HepG2 (cell line): Measurements from ENCODE around the gene GDA. TPM values are rescaled to one million over a fixed set of nuclear protein-coding genes. Genes with fewer than 3 reads are reported as not detected.

Source experiments
- ATAC-seq: fragments of 200-7000 bp; cut with Tn5 transposase; 3 replicates; pipeline ENCODE4 v1.9.1; 2020; ENCODE audit warnings: mild to moderate bottlenecking, moderate library complexity
- BruUV-seq: library from RNA; stranded (reverse); fragments of 400-500 nt; replicated peaks from 2 replicates; lab custom pipeline; 2021; lab: Mats Ljungman, UMichigan
- CTCF ChIA-PET: fragments of 300-600 bp; formaldehyde crosslinking; extraction: SDS; loops from one replicate; lab custom pipeline; 2021; ENCODE audit warnings: low total read pairs, inconsistent platforms, low intra/inter-chr PET ratio; lab: Yijun Ruan, JAX
- POLR2A ChIA-PET: fragments of 350-600 bp; sonication (Branson Sonifier 250); formaldehyde crosslinking; loops from one replicate; lab custom pipeline; 2020; ENCODE audit warnings: antibody characterized with exemption, inconsistent platforms; lab: Yijun Ruan, JAX
- DNase-seq: peaks from one replicate; pipeline ENCODE4 v3.0.0-alpha.2; 2015; ENCODE audit warnings: low spot score
- FAIRE-seq: peaks from 3 replicates; lab custom pipeline; 2011; peaks lifted over from hg19 to GRCh38; lab: Jason Lieb, UNC
- H2AFZ ChIP-seq: one replicate; pipeline ENCODE4 v1.6.1; 2011; ENCODE audit warnings: low read length, inconsistent platforms
- H3K27ac ChIP-seq: fragments of 300-600 bp; 3 replicates; pipeline ENCODE4 v1.8.0; 2011; ENCODE audit warnings: mixed run types, mild to moderate bottlenecking, mixed read lengths, low read length, inconsistent platforms; ENCODE audit not compliant: insufficient read depth; ENCODE audit errors: extremely low read length
- H3K27me3 ChIP-seq, 2 experiments: fragments of 200-600 bp in 1 of 2; 2 replicates in 1 of 2; 3 replicates in 1 of 2; pipeline versions ENCODE4 v1.6.0 to v1.8.0; 2011; ENCODE audit warnings: low read length in 2 of 2, mild to moderate bottlenecking in 2 of 2, moderate library complexity in 2 of 2, inconsistent platforms in 1 of 2; ENCODE audit not compliant: insufficient read depth in 2 of 2, control insufficient read depth in 1 of 2
- H3K36me3 ChIP-seq, 2 experiments: fragments of 200-600 bp in 1 of 2; replicated peaks in 1 of 2; 2 replicates in 1 of 2; 3 replicates in 1 of 2; pipeline versions ENCODE4 v1.5.1 to v1.8.0; 2011; ENCODE audit warnings: low read length in 2 of 2, inconsistent platforms in 1 of 2; ENCODE audit not compliant: insufficient read depth in 2 of 2, control insufficient read depth in 1 of 2
- H3K4me1 ChIP-seq: 2 replicates; pipeline ENCODE4 v1.5.1; 2012; ENCODE audit warnings: low read length, inconsistent platforms; ENCODE audit not compliant: insufficient read depth
- H3K4me2 ChIP-seq: 2 replicates; pipeline ENCODE4 v1.6.0; 2011; ENCODE audit warnings: low read depth, low read length, inconsistent platforms
- H3K4me3 ChIP-seq, 3 experiments: fragments of 200-600 bp in 1 of 3; sonication (generic), shearing (Covaris generic) in 1 of 3; replicated peaks in 1 of 3; 2 replicates each; pipeline ENCODE4 v1.5.1; 2011 to 2016; ENCODE audit warnings: low read length in 3 of 3, inconsistent platforms in 2 of 3, low read depth in 2 of 3, mild to moderate bottlenecking in 2 of 3, control low read depth in 1 of 3, mixed read lengths in 1 of 3; ENCODE audit not compliant: insufficient read depth in 1 of 3
- H3K79me2 ChIP-seq: one replicate; pipeline ENCODE4 v1.6.1; 2011; ENCODE audit warnings: low read length, inconsistent platforms; ENCODE audit not compliant: insufficient read depth
- H3K9ac ChIP-seq: 2 replicates; pipeline ENCODE4 v1.6.0; 2011; ENCODE audit warnings: mild to moderate bottlenecking, low read depth, low read length, inconsistent platforms; ENCODE audit not compliant: insufficient read depth
- H3K9me3 ChIP-seq: 2 replicates; pipeline ENCODE4 v1.5.1; 2012; ENCODE audit warnings: mild to moderate bottlenecking, low read length
- H4K20me1 ChIP-seq: 2 replicates; pipeline ENCODE4 v1.6.0; 2011; ENCODE audit warnings: inconsistent platforms, mild to moderate bottlenecking, low read length, moderate library complexity; ENCODE audit not compliant: insufficient read depth
- ARNT ChIP-seq: fragments of 450-650 bp; IDR thresholded peaks from 2 replicates; pipeline ENCODE4 v1.6.1; 2017
- CSRNP1 ChIP-seq: sonication (generic); formaldehyde crosslinking; IDR thresholded peaks from 2 replicates; pipeline ENCODE4 v1.8.1; 2023; ENCODE audit warnings: mild to moderate bottlenecking, missing genetic modification reagents
- DNMT1 ChIP-seq: sonication (generic); formaldehyde crosslinking; IDR thresholded peaks from 2 replicates; pipeline ENCODE4 v1.5.1; 2020; ENCODE audit warnings: mild to moderate bottlenecking, missing genetic modification reagents
- NFAT5 ChIP-seq: sonication (generic); formaldehyde crosslinking; IDR thresholded peaks from 2 replicates; pipeline ENCODE4 v1.4.0; 2020; ENCODE audit warnings: missing genetic modification reagents
- RARG ChIP-seq: sonication (generic); formaldehyde crosslinking; IDR thresholded peaks from 2 replicates; pipeline ENCODE4 v1.4.0; 2020; ENCODE audit warnings: low read depth, mild to moderate bottlenecking, missing genetic modification reagents
- REST ChIP-seq, 2 experiments: IDR thresholded peaks; 2 replicates each; pipeline ENCODE4 v1.6.1; 2011 to 2012; ENCODE audit warnings: low read length in 2 of 2, borderline replicate concordance in 1 of 2, low read depth in 1 of 2, mild to moderate bottlenecking in 1 of 2, moderate library complexity in 1 of 2
- ZNF296 ChIP-seq: sonication (generic); formaldehyde crosslinking; conservative IDR thresholded peaks from 2 replicates; pipeline ENCODE4 v1.5.0; 2020; ENCODE audit warnings: mild to moderate bottlenecking, missing genetic modification reagents
- ZNF44 ChIP-seq: sonication (generic); formaldehyde crosslinking; IDR thresholded peaks from 2 replicates; pipeline ENCODE4 v1.5.1; 2020; ENCODE audit warnings: mild to moderate bottlenecking, missing genetic modification reagents
- ZNF547 ChIP-seq: sonication (generic); formaldehyde crosslinking; IDR thresholded peaks from 2 replicates; pipeline ENCODE4 v1.5.1; 2020; ENCODE audit warnings: mild to moderate bottlenecking, missing genetic modification reagents
- ZZZ3 ChIP-seq: sonication (generic); formaldehyde crosslinking; IDR thresholded peaks from 2 replicates; pipeline ENCODE4 v1.4.0; 2020; ENCODE audit warnings: missing genetic modification reagents, mild to moderate bottlenecking, borderline replicate concordance
- WGBS: methylation state at CpG from one replicate; pipeline ENCODE4 v1.1.6; 2017; ENCODE audit warnings: low lambda C conversion rate; 5-methylcytosine and 5-hydroxymethylcytosine counted together
- in situ Hi-C: cut with HindIII; loops from 2 replicates; pipeline ENCODE4 v1.10.0; 2017; ENCODE audit warnings: low pct_unique_long_range_greater_than_20kb; ENCODE audit not compliant: extremely low pct_ligation_motif_present
- intact Hi-C: fragments of 100-400 bp; cut with micrococcal nuclease; formaldehyde crosslinking; loops from one replicate; pipeline ENCODE4 v1.10.0; 2022; ENCODE audit not compliant: unreplicated experiment
- polyA plus RNA-seq, 8 experiments: library from polyadenylated mRNA; depleted of rRNA in 3 of 8; stranded (reverse) in 7 of 8; unstranded in 1 of 8; fragments of >200 nt; fragmentation: Illumina TruSeq in 4 of 8; extraction: Trizol in 4 of 8; gene quantifications; 2 replicates each; pipeline versions ENCODE4 v1.2.1 to v1.2.3, GENCODE V29; 2011 to 2016; ENCODE audit warnings: low read depth in 4 of 8, missing spikeins in 1 of 8, mixed read lengths in 1 of 8; ENCODE audit not compliant: insufficient read depth in 1 of 8
- total RNA-seq, 5 experiments: library from RNA; depleted of rRNA; stranded (reverse); fragments of >200 nt; fragmentation: Illumina TruSeq; extraction: Trizol; gene quantifications; 2 replicates each; pipeline ENCODE4 v1.2.3, GENCODE V29; 2016; ENCODE audit warnings: low read depth in 1 of 5

The GDA gene
- total and polyA plus RNA-seq, 2 of the 13 experiments (the other 11 are each of a cell fraction or from before 2014, with no cell fraction given) = 0.15 to 0.99 TPM

GRCh38 chr9:72150661-72151060 is 1.4 kb downstream of the GDA start:
- no peak overlapping the region for H3K27ac ChIP-seq

More at GRCh38 chr9:72150661-72151060, 1.4 kb downstream of the GDA start:
- Histone ChIP-seq H3K4me1 (peaks cover 32% of the 10 kb centered on the region), H3K27me3 (peaks cover 1 to 26% of the 10 kb centered on the region in 2 experiments; a peak in 3 of 5 replicates), H3K4me2 (no peak overlapping the region), H3K36me3 (no peaks in the 10 kb centered on the region), H3K9ac (no peak overlapping the region), H2AFZ (no peak overlapping the region), H4K20me1 (no peaks in the 10 kb centered on the region), H3K4me3 (no peak overlapping the region), H3K79me2 (no peaks in the 10 kb centered on the region), H3K9me3 (no peaks in the 10 kb centered on the region)
- ChIA-PET POLR2A (no interaction called here), CTCF (no interaction called here)
- in situ Hi-C loops (no loop called here), intact Hi-C loops (no loop called here)
- TF ChIP-seq ZNF296 (CRISPR knock-in tag) = no peak
- TF ChIP-seq NFAT5 = no peak
- no peak for TF ChIP-seq RARG (CRISPR knock-in tag)
- TF ChIP-seq ZZZ3 (CRISPR knock-in tag) = no peak
- TF ChIP-seq ZNF44 (CRISPR knock-in tag) = no peak
- no peak for TF ChIP-seq DNMT1 (CRISPR knock-in tag)
- no peak for TF ChIP-seq CSRNP1
- TF ChIP-seq ARNT = no peak
- no peak for TF ChIP-seq ZNF547 (CRISPR knock-in tag)
- TF ChIP-seq REST (IDR thresholded peaks at IDR 0.05; ENCODE audit: borderline replicate concordance in 1 of 2, low read depth in 1 of 2, low read length in 2 of 2) = no peak
- 76% methylated on average over 6 of the region's 6 CpGs for WGBS
- ATAC-seq = no peak
- no peak for FAIRE-seq
- BruUV-seq = no TSS peak
- DNase-seq = no peak
